HuH-7.5 (cell line): Measurements from ENCODE around the gene TMEM170A.
A peak's percentile ranks its signal among the peaks of the same experiment; 100 is the strongest.
"Not testable (repeated sequence)": the region's sequence is repeated elsewhere in the genome, so short reads cannot be mapped to it uniquely, and the experiment has no call there.

Experiments
- DNase-seq: peaks from one replicate; pipeline ENCODE4 v3.0.0; 2011; ENCODE audit warnings: low spot score

The TMEM170A gene

GRCh38 chr16:75452464-75453190, 11.9 kb downstream of the TMEM170A start:
- DNase-seq = no peak

GRCh38 chr16:75446416-75446815, 18.1 kb downstream of the TMEM170A start:
- peak; percentile 37 for DNase-seq

- DNase-seq = no peak
These were observed 19.2 kb downstream of the TMEM170A start for GRCh38 chr16:75445298-75445697.

DNA sequence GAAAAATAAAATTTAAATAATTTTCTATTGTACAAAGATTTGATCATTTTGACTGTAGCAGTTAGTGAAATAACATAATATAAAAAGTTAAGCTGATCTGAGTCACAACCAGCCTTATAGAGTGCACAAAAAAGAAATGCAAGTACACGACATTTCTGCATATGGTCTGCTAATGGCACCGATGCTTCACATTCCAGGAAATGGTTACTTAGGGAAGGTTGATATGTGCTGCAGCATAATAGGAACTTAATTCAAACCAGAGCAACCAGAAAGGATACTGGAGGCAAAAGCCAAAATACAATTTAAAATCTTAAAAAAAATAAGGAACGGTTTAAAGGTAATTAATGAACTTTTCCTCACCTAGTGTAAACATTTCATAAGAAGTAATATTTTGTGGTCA, 21.2 kb downstream of the TMEM170A start:
- DNase-seq = no peak

DNA sequence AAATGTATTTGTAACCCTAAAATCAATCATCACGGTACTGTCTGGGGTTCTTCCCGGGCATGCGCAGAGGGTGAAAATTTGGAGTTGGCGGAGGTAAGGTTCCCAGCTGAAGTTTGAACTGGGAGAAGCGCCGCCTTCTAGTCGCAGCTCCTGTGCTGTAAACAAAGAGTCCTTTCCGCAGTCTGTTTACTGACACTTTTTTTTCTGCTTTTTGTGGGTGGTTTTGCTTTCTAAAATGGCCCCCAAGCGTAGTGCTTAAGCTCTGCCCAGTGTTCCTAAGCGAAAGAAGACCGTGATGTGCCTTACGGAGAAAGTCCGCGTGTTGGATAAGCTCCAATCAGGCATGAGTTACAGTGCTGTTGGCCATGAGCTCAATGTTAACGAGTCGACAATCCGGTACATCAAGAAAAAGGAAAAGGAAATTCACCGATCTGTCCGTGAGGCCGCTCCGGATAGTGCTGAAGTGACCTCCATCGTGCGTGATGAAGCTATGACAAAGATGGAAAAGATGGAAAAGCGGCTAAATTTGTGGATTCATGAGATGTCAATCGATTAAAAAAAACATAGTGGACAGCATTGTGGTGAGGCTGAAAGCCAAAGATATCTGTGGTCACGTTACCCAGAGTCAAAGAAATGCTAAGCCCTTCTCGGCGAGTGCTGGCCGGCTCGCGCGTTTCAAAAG, 30.6 kb downstream of the TMEM170A start:
- DNase-seq = peak; percentile 63

DNA sequence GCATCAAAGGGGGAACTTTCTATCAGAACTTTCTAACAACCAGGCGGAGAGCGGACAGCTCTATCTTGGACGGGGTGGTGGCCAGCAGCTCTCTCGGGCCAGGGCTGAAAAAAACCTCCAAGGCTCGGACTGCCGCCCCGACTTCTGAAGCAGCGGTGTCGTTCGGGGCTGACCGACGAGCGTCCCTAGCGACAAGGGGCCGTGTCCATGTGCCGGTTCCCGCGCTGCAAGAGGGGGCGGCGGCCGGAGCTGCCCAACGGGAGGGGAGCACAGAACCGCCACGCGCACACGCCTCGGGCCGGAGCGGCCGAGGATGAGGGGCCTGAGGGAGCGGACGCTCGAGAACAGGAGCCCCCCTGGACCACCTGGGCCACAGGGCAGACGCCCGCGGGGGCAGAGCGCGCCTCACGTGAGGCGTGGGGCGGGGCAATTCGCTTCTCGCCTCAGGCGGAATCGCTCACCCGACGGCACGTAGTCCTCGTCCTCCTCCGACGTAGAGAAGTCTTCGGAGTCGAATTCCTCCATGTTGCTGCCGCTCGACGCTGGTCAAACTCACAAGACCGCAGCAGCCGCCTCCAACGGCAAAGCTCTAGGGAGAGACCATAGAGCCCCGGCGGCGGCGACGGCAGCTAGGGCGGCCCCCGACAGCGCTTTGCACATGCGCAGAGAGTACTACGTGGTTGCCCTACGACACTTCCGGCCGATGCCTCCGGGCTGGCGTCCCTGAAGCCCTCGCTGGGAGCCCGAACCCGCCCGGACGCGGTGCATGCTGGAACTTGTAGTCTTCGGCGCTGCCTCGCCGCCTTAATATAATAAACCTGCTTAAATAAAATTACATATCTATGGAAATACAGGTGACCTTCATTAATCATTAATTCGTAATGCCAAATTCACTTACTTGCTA, 31.4 kb downstream of the TMEM170A start, which contains the start of gene CFDP1:
CFDP1 (minus strand) TSS at position 676 of the 904 bp plus-strand sequence; CDS start at position 525, 151 bp downstream.
- peak; percentile 94 for DNase-seq

DNA sequence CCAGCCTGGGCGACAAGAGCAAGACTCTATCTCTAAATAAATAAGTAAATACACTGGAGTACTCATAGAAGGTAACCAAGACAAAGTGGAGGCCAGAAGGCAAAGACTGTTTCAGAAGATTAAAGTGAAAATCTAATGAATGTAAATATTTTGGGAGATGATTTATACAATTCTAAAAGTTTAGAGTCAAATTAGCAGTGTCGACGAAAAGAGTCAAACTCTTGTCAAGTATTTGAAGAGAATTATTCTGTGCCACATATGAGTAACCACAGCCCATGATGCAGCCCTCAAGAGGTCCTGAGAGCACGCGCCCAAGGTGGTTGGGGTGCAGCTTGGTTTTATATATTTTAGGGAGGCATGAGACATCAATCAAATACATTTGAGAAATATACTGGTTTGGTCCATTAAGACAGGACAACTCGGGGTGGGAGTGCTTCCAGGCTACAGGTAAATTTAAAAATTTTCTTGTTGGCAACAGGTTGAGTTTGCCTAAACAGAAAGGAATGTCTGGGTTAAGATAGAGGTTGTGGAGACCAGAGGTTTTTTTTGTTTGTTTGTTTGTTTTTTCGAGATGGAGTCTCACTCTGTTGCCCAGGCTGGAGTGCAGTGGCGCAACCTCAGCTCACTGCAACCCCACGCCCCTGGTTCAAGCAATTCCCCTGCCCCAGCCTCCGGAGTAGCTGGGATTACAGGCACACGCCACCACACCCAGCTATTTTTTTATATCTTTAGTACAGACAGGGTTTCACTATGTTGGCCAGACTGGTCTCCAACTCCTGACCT, 34.7 kb downstream of the TMEM170A start:
- no peak for DNase-seq

GRCh38 chr16:75426524-75426923, 38.0 kb downstream of the TMEM170A start:
- DNase-seq = not testable (repeated sequence)

GRCh38 chr16:75424105-75424762, 40.3 kb downstream of the TMEM170A start:
- DNase-seq = not testable (repeated sequence)

DNA sequence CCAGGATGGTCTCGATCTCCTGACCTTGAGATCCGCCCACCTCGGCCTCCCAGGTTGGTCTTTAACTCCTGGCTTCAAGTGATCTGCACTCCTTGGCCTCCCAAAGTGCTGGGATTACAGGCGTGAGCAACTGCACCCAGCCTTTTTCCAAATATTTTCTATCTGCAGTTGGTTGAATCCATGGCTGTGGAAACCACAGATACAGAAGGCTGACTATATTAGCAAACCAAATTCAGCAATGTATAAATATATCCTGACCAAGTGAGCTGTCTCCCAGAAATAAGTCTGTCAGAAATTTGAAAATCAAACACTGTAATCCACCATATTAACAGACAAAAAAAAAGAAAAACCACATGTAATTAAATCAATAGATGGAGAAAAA, 40.8 kb downstream of the TMEM170A start:
- no peak for DNase-seq

GRCh38 chr16:75421820-75422126, 42.7 kb downstream of the TMEM170A start:
- DNase-seq = no peak

GRCh38 chr16:75420987-75421819, 43.3 kb downstream of the TMEM170A start:
- DNase-seq = no peak

GRCh38 chr16:75416904-75417565, 47.5 kb downstream of the TMEM170A start:
- no peak for DNase-seq

DNA sequence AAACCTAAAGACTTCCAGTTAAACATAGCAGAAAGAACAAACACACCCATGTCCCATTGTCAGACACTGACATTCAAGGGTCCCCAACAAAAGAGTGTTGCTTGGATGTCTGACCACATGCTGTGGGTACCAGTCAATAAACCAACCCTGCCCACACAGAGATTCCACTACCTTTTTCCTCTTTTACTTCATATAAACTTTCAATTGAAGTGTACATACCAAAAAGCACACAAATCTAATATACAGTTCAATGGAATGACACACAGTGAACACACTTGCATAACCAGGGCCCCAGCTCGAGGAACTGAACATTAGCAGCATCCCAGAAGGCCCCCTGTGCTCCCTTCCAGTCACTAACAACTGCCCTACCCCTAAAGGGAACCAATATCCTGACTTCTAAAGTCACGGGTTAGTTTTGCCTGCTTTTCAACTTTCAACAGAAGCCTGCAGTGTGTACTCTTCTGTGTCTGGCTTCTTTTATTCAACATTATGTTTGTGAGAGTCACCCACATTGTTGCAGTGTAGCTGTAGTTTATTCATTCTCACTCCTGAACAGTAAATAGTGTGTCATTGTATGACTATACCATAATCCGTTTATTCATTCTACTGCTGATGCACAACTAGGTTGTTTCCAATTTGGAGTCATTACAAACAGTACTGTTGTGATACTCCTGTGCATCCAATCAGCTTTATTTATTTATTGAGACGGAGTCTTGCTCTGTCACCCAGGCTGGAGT, 49.2 kb downstream of the TMEM170A start:
- no peak for DNase-seq

GRCh38 chr16:75413951-75414350, 50.5 kb downstream of the TMEM170A start:
- DNase-seq = no peak

DNA sequence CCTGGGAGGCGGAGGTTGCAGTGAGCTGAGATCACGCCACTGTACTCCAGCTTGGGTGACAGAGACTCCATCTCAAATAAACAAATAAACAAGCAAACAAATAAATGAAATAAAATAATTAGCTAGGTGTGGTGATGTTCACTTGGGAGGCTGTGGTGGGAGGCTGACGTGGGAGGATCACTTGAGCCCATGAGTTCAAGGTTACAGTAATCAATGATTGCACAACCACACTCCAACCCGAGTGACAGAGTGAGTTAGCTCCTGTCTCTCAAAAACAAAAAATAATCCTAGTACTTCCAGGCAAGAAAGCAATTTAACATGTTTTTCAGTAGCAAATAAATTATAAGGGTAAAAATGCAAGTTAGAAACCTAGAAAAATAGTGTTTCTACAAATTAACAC, 57.5 kb downstream of the TMEM170A start:
- DNase-seq = no peak

- peak; percentile 25 for DNase-seq
These were observed 61.5 kb downstream of the TMEM170A start for GRCh38 chr16:75402821-75403475.

- DNase-seq = no peak
These were observed 62.2 kb downstream of the TMEM170A start for GRCh38 chr16:75402159-75402820.
